ENCODE results near the gene LILRB5.

The LILRB5 gene

GRCh38 chr19:54266133-54266532 is 9.1 kb upstream of the LILRB5 start:
- intact Hi-C loops (cut with DNase I; ENCODE audit: low total_unique reads) = no loop called here
- peak in 1 of 2 donors; percentile 75 for DNase-seq

GRCh38 chr19:54262470-54262869 is 5.4 kb upstream of the LILRB5 start:
- Histone ChIP-seq H3K27me3 (peaks cover 0 to under 1% of the 10 kb centered on the region in 2 donors), H3K27ac (no peak overlapping the region), H3K4me1 (no peaks in the 10 kb centered on the region), H3K4me3 (no peak overlapping the region), H3K9me3 (no peaks in the 10 kb centered on the region), H3K36me3 (no peaks in the 10 kb centered on the region)
- intact Hi-C loops (cut with DNase I; ENCODE audit: low total_unique reads) = no loop called here
- no peak for TF ChIP-seq CTCF (IDR thresholded peaks at IDR 0.05)
- DNase-seq = no peak

More at GRCh38 chr19:54266133-54266532, 9.1 kb upstream of the LILRB5 start:
- Histone ChIP-seq H3K4me3 (no peak overlapping the region), H3K27me3 (no peaks in the 10 kb centered on the region), H3K27ac (no peak overlapping the region), H3K36me3 (no peaks in the 10 kb centered on the region), H3K4me1 (no peaks in the 10 kb centered on the region), H3K9me3 (no peaks in the 10 kb centered on the region)
- TF ChIP-seq CTCF (IDR thresholded peaks at IDR 0.05) = peak; percentile 53 to 56

- DNase-seq = no peak
These were observed 5.0 kb upstream of the LILRB5 start for GRCh38 chr19:54262066-54262465.

GRCh38 chr19:54256250-54257115 is 590 bp downstream of the LILRB5 start:
- no peak overlapping the region for H3K27ac ChIP-seq
- intact Hi-C loops (cut with DNase I; ENCODE audit: low total_unique reads) = no loop called here
- H3K4me3 ChIP-seq = peak overlapping the region in 1 of 2 donors; percentile 16
- no peaks in the 10 kb centered on the region for H3K4me1 ChIP-seq
- H3K27me3 ChIP-seq = peaks cover 0 to 53% of the 10 kb centered on the region in 2 donors
- DNase-seq = no peak
- no peaks in the 10 kb centered on the region for H3K9me3 ChIP-seq
- H3K36me3 ChIP-seq = no peaks in the 10 kb centered on the region
- no peak for TF ChIP-seq CTCF (IDR thresholded peaks at IDR 0.05)

More at GRCh38 chr19:54262066-54262465, 5.0 kb upstream of the LILRB5 start:
- no peak for TF ChIP-seq CTCF (IDR thresholded peaks at IDR 0.05)
- Histone ChIP-seq H3K9me3 (no peaks in the 10 kb centered on the region), H3K27ac (no peak overlapping the region), H3K27me3 (peaks cover 0 to 4% of the 10 kb centered on the region in 2 donors), H3K4me1 (no peaks in the 10 kb centered on the region), H3K36me3 (no peaks in the 10 kb centered on the region), H3K4me3 (no peak overlapping the region)
- intact Hi-C loops (cut with DNase I; ENCODE audit: low total_unique reads) = no loop called here

- intact Hi-C loops (cut with DNase I; ENCODE audit: low total_unique reads) = no loop called here
- no peak overlapping the region for H3K27ac ChIP-seq
- no peaks in the 10 kb centered on the region for H3K4me1 ChIP-seq
- H3K27me3 ChIP-seq = peaks cover 0 to 53% of the 10 kb centered on the region in 2 donors
- no peak for DNase-seq
- TF ChIP-seq CTCF (IDR thresholded peaks at IDR 0.05) = no peak
- H3K9me3 ChIP-seq = no peaks in the 10 kb centered on the region
- no peak overlapping the region for H3K4me3 ChIP-seq
- no peaks in the 10 kb centered on the region for H3K36me3 ChIP-seq
These were observed 1.8 kb downstream of the LILRB5 start for GRCh38 chr19:54255105-54255775.

Data from tibial artery (tissue), 4 donors.